Naive thymus-derived CD8-positive, alpha-beta T cell (primary cell): Measurements from ENCODE around the gene C14orf93. TPM values are rescaled to one million over a fixed set of nuclear protein-coding genes. Genes with fewer than 3 reads are reported as not detected.
"Not testable (repeated sequence)": the region's sequence is repeated elsewhere in the genome, so short reads cannot be mapped to it uniquely, and the experiment has no call there.

ENCODE experiments used
- ATAC-seq, 2 donors: fragments of 150-1000 bp; cut with Tn5 transposase in 1 of 2; sonication (Bioruptor Pico), chemical (Tn5 transposase) in 1 of 2; 1 replicate in 1 of 2; 2 replicates in 1 of 2; pipeline ENCODE4 v1.10.0; 2021; ENCODE audit warnings: mild to moderate bottlenecking in 2 of 2, moderate library complexity in 2 of 2
- POLR2A ChIA-PET: fragments of 350-600 bp; sonication (Branson Sonifier 250); formaldehyde crosslinking; loops from one replicate; lab custom pipeline; 2021; ENCODE audit warnings: antibody characterized with exemption; lab: Charles Lee
- DNase-seq, 10 donors: peaks; one replicate each; pipeline versions ENCODE4 v3.0.0 to v3.0.0-alpha.2; 2020 to 2022
- H3K27ac Mint-ChIP-seq, 10 donors: one replicate each; pipeline ENCODE4 v1.8.0; 2020 to 2022; ENCODE audit warnings: mild to moderate bottlenecking in 10 of 10, mixed read lengths in 10 of 10, moderate library complexity in 4 of 10, inconsistent platforms in 1 of 10
- H3K27me3 Mint-ChIP-seq, 5 donors: one replicate each; pipeline ENCODE4 v1.8.0; 2021 to 2022; ENCODE audit warnings: mixed read lengths in 5 of 5
- H3K36me3 Mint-ChIP-seq, 3 donors: one replicate each; pipeline ENCODE4 v1.8.0; 2020 to 2022; ENCODE audit warnings: mixed read lengths in 3 of 3, mild to moderate bottlenecking in 2 of 3, inconsistent platforms in 1 of 3
- H3K4me1 Mint-ChIP-seq, 4 donors: one replicate each; pipeline ENCODE4 v1.8.0; 2021 to 2022; ENCODE audit warnings: mixed read lengths in 4 of 4
- H3K4me3 Mint-ChIP-seq, 10 donors: one replicate each; pipeline ENCODE4 v1.8.0; 2020 to 2022; ENCODE audit warnings: mild to moderate bottlenecking in 10 of 10, mixed read lengths in 10 of 10, moderate library complexity in 6 of 10, inconsistent platforms in 1 of 10
- H3K9me3 Mint-ChIP-seq, 9 donors: one replicate each; pipeline ENCODE4 v1.8.0; 2020 to 2022; ENCODE audit warnings: mixed read lengths in 9 of 9, mild to moderate bottlenecking in 3 of 9, inconsistent platforms in 1 of 9, moderate library complexity in 1 of 9
- polyA plus RNA-seq, 3 donors: library from polyadenylated mRNA; unstranded; fragments of 300-500 nt; fragmentation: Illumina TruSeq; gene quantifications; one replicate each; pipeline ENCODE4 v1.2.3, GENCODE V29; 2021
- total RNA-seq, 8 experiments: library from RNA in 2 of 8; stranded (reverse) in 2 of 8; gene quantifications; one replicate each; pipeline ENCODE4 v1.2.3 and lab custom pipeline; 2021 to 2026

The C14orf93 gene
- total and polyA plus RNA-seq, 5 experiments from 2014 or later, result 5.6 to 17.3 (median 10.9) TPM

DNA sequence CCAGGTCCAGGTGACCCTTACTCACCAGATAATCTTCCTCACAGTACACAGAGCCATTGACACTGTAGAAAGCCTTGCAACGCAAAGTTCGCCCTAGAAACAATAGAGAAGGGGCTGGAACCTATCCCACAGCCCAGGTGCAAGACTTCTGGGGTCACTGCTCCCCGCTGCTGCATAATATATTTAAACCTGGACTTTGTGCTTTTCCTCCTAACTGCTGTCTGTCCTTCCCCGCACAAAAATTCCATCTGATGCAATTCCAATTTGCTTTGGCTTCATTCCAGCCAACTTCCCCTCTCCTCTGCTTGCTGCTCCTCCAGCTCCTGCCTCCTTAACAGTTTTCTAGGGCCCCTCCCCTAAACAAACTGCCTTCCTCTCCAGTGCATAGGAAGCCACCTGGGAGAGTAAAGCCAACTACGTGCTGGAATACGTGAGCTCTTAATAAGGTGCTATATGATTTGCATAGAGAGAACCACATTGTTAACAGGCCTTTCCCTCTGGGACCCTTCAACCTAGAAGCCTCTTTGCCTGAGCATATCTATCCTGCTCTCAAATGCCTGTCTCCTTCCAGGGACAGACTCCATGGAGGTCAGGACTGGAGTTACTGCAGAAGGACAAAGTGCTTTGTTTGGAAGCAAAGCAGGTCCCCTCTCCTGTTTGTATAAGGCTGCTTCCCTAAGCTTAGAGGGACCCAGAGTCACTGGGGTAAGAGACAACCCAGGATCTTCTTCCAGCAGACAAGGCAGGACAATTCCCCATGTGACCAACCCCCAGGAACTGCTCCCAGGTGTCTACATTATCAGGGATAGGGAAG is 33.1 kb downstream of the C14orf93 start:
- Mint-ChIP-seq H3K4me3 (peak overlapping the region in 1 of 10 donors; percentile 4), H3K27ac (peak overlapping the region in 3 of 10 donors; percentile 30 to 49 (median 41)), H3K27me3 (peaks cover 0 to 6% (median 0%) of the 10 kb centered on the region in 5 donors), H3K4me1 (peaks cover 3 to 9% (median 6%) of the 10 kb centered on the region in 4 donors), H3K36me3 (no peaks in the 10 kb centered on the region), H3K9me3 (no peaks in the 10 kb centered on the region)
- ATAC-seq (no peak), DNase-seq (no peak)
- POLR2A ChIA-PET, result interaction anchor here (1.1 to 1.2 kb wide), 2 partner anchors 30 to 85 kb away, joined by 3 read pairs; no protein-coding TSS in a partner anchor

DNA sequence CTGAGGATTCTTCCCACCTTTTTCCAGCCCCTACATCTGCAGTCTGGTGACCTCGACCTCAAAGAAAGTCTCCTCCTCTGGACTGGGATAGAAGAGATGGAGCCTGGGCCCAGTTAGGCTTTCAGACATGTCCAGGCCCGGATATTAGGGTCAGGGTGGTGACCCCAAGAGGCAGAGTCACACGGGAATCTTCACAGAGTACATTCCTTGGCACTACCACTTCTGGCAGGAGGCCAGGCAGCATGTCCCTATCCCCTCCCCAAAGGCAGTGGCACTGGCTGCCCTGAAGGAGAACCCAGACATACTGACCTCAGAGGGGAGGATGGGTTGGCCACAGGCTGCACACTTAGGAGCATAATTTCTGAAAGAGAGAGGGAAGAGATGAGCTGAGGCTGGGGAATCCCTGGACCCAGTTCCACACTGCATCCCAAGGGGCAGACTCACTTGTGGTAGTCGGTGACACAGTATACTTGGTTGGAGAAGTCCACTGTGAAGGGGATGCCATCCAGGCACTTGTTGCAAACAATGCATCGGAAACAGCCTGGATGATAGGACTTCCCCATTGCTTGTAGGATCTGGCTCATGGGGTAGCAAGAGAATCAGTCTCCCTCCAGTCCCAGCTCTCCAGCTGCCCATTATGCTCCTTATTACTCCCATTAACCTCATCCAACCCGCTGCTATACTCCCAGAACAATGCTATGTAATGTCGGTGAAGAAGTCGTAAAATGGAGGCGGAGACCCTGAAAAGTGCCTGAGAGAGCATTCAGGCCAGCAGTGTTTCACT is 35.2 kb downstream of the C14orf93 start:
- ATAC-seq, result no peak
- Mint-ChIP-seq H3K27ac (no peak overlapping the region), H3K4me3 (no peak overlapping the region), H3K36me3 (no peaks in the 10 kb centered on the region), H3K9me3 (no peaks in the 10 kb centered on the region), H3K4me1 (no peaks in the 10 kb centered on the region), H3K27me3 (peaks cover 0 to 2% (median 0%) of the 10 kb centered on the region in 5 donors)
- POLR2A ChIA-PET, result interaction anchor here (0.7 to 0.9 kb wide), 2 partner anchors 8 to 175 kb away, joined by 3 to 4 read pairs; partner anchors contain the start of gene AJUBA
- DNase-seq, result no peak

DNA sequence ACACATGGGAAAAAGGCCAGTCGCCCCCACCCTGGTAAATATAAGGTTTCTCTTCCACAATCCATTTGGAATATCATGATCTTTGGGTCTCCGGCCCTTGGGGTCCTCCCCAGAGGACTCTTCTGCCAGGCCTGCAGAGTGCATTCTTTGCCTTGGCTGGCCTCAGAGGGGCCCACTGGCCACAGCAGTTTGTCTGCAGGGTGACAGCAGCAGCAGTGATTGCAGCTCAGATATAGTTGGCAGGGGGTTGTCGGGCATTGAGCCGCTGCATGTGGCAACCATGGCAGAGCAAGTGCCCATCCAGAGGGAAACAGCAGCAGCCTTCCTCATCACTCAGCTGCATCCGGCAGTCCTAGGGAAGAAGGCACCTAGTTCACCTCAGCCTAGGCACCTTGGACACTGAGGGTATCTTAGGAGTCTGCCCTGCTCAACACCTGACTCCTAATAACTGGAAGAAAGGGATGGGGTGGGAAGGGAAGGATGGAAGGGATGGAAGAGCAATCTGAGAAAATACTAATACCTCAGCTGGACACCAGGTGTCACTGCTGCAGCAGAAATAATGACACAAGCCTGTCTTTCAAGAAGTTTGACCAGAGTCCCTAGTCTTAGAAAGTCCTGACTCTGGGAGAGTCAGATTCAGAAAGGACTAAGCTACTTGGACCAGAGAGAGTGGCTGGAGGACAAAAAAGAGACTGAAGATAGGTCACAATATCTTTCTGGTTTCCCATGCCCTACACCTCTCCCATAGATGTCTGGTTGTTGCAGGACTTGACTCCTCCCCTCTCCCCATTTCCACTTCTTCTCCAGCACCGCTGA is 36.5 kb downstream of the C14orf93 start:
- H3K36me3 Mint-ChIP-seq, result no peaks in the 10 kb centered on the region
- H3K4me3 Mint-ChIP-seq, result no peak overlapping the region
- H3K27me3 Mint-ChIP-seq, result peaks cover 0 to 2% (median 0%) of the 10 kb centered on the region in 5 donors
- ATAC-seq, result peak in 1 of 2 donors; percentile 56
- no peaks in the 10 kb centered on the region for H3K9me3 Mint-ChIP-seq
- DNase-seq, result peak in 6 of 10 donors; percentile 23 to 54 (median 46)
- POLR2A ChIA-PET, result interaction anchor here (1.6 to 2.5 kb wide), 3 partner anchors 9 to 84 kb away, joined by 5 to 12 read pairs (median 7); partner anchors contain the start of genes AJUBA and CDH24
- H3K4me1 Mint-ChIP-seq, result no peaks in the 10 kb centered on the region
- H3K27ac Mint-ChIP-seq, result peak overlapping the region in 1 of 10 donors; percentile 78

DNA sequence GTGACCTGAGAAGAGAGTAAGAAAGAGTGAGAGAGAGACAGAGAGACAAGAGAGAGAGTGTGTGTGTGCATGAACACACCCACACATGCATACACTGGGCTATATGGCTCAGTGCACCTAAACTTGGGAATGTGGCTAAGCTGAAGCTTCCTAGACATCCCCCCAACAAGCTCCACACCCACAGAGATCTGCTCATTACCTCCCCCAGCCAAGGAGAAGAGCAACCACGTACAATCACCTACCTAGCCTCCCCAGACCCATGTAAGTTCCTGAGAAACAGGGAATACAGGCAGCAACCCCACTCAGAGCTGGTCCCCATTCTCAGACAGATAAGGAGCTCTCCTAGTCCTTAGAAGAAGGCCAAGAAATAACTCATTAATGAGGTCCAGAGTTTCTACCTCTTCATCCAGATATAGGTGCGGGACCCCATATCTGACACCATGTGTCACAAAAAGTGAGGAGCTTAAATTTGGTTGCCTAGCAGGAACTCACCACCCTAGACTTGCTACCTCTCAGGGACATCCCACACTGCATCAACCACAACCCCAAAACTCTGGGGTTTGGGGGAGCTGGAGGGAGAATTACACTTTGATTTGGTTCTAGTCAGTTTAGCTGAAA is 37.5 kb downstream of the C14orf93 start:
- no peaks in the 10 kb centered on the region for H3K9me3 Mint-ChIP-seq
- H3K27me3 Mint-ChIP-seq, result peaks cover 0 to 2% (median 0%) of the 10 kb centered on the region in 5 donors
- POLR2A ChIA-PET, result interaction anchor here (0.6 to 2.5 kb wide), 6 partner anchors 10 to 118 kb away, joined by 3 to 12 read pairs (median 4); partner anchors contain the start of genes AJUBA and CDH24
- H3K27ac Mint-ChIP-seq, result no peak overlapping the region
- H3K4me3 Mint-ChIP-seq, result no peak overlapping the region
- DNase-seq, result no peak
- no peaks in the 10 kb centered on the region for H3K4me1 Mint-ChIP-seq
- H3K36me3 Mint-ChIP-seq, result no peaks in the 10 kb centered on the region
- no peak for ATAC-seq

DNA sequence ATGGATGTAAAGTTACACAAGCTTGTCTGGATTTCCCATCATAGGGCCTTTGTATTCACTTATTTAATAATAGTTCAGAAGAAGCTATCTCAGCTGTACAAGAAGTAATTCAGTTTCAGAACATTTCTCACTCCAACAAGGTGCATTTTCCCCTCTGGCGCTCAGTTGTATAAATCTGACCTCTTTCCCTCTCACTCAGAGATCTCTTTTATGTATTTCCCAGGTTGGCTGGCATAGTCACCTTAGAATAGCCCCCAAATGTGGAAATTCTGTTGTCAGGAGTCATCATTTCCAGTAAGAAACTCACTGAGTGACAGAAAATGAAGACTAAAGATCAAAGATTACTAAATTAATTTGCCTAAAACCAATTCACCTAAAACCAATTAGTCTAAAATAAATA is 38.8 kb downstream of the C14orf93 start:
- Mint-ChIP-seq H3K27ac (no peak overlapping the region), H3K9me3 (no peaks in the 10 kb centered on the region)
- POLR2A ChIA-PET, result interaction anchor here (0.7 kb wide), 1 partner anchor 213 kb away, joined by 7 read pairs; no protein-coding TSS in a partner anchor

DNA sequence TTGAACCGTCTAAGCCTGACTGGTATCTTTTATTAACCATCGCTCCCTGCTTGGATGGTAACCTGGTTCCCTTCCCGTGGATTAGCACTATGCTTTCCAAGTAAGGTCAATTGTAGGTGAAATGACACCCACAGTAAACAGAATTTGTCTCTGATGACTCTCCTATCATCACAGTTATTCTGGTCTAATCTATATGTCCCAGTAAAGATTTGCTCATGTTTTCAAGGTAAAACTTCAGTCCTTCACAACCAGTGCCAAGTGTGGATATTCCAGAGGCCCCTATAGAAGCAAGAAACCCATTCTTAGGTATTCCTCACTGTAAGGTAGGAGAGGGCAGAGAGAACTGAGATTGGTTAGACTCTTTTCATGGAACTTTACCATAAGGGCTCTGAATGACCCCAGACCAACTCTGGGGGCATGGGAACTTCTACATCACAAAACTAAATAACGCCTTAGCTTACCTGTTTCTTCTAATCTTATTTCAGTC is 43.1 kb downstream of the C14orf93 start:
- no peak for ATAC-seq
- Mint-ChIP-seq H3K4me3 (no peak overlapping the region), H3K4me1 (no peaks in the 10 kb centered on the region)

More for the DNA sequence above, 38.8 kb downstream of the C14orf93 start:
- H3K4me3 Mint-ChIP-seq, result no peak overlapping the region
- no peaks in the 10 kb centered on the region for H3K4me1 Mint-ChIP-seq
- no peaks in the 10 kb centered on the region for H3K36me3 Mint-ChIP-seq
- DNase-seq, result no peak
- peaks cover 0 to 2% (median 0%) of the 10 kb centered on the region in 5 donors for H3K27me3 Mint-ChIP-seq
- no peak for ATAC-seq

DNA sequence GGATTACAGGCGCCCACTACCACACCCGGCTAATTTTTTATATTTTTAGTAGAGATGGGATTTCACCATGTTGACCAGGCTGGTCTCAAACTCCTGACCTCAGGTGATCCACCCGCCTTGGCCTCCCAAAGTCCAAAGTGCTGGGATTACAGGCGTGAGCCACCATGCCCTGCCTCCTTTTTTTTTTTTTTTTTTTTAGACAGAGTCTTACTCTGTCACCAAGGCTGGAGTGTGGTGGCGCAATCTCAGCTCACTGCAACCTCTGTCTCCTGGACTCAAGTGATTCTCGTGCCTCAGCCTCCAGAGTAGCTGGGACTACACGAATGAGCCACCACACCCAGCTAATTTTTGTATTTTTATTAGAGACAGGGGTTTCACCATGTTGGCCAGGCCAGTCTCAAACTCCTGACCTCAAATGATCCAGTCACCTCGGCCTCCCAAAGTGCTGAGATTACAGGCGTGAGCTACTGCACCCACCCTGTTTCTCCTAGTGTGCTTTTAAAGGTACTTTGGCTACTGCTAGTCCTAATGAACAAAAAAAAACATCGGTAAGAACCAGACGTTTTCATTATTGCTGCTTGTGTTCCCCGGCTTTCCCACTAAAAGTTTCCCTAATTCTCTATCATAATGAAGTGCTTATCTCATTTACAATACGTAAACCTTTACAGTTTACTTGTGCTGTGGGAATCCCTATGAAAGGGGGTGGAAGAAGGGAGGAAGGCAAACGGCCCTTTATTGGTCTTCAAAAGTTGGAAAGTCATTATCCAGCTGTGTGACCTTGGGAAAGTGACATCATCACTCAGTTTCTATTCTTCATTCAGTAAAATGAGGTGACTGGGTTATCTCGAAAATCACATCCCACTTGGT is 43.8 kb downstream of the C14orf93 start:
- not testable (repeated sequence) for ATAC-seq, H3K9me3 Mint-ChIP-seq, H3K27me3 Mint-ChIP-seq, DNase-seq, H3K4me3 Mint-ChIP-seq, H3K36me3 Mint-ChIP-seq, H3K27ac Mint-ChIP-seq, H3K4me1 Mint-ChIP-seq
- POLR2A ChIA-PET, result interaction anchor here (0.7 kb wide), 2 partner anchors 18 to 445 kb away, joined by 3 to 4 read pairs; no protein-coding TSS in a partner anchor

More for the DNA sequence above, 43.1 kb downstream of the C14orf93 start:
- H3K9me3 Mint-ChIP-seq, result no peaks in the 10 kb centered on the region
- H3K36me3 Mint-ChIP-seq, result no peaks in the 10 kb centered on the region
- no peak for DNase-seq
- H3K27me3 Mint-ChIP-seq, result peaks cover 0 to 2% (median 0%) of the 10 kb centered on the region in 5 donors
- POLR2A ChIA-PET, result no interaction called here
- no peak overlapping the region for H3K27ac Mint-ChIP-seq

DNA sequence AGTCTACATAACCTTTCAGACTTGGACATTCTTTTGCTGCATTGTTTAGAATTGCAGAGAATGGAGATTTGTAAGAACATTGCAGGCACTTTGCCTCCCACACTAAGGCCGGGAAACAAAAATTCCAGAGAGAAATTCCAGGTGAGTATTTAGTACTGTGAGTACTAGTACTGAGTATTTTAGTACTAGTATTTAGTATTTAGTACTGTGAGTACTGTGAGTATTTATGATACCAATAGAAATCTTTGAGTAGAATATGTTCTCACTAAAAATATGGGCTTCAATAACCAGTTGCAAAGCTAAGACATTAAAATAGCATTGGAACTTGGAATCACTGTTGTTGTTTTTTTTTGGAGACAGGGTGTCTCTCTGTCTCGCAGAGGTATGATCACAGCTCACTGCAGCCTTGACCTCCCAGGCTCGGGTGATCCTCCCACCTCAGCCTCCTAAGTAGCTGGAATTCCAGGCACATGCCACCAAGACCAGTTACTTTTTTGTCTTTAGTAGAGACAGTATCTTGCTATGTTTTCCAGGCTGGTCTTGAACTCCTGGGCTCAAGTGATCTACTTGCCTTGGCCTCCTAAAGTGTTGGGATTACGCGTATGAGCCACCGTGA is 47.8 kb downstream of the C14orf93 start:
- no peaks in the 10 kb centered on the region for H3K36me3 Mint-ChIP-seq
- no peak overlapping the region for H3K27ac Mint-ChIP-seq
- no peak overlapping the region for H3K4me3 Mint-ChIP-seq
- POLR2A ChIA-PET, result no interaction called here
- DNase-seq (no peak), ATAC-seq (no peak)
- H3K4me1 Mint-ChIP-seq, result peaks cover 0 to 6% (median under 1%) of the 10 kb centered on the region in 4 donors
- no peaks in the 10 kb centered on the region for H3K9me3 Mint-ChIP-seq
- H3K27me3 Mint-ChIP-seq, result no peaks in the 10 kb centered on the region

DNA sequence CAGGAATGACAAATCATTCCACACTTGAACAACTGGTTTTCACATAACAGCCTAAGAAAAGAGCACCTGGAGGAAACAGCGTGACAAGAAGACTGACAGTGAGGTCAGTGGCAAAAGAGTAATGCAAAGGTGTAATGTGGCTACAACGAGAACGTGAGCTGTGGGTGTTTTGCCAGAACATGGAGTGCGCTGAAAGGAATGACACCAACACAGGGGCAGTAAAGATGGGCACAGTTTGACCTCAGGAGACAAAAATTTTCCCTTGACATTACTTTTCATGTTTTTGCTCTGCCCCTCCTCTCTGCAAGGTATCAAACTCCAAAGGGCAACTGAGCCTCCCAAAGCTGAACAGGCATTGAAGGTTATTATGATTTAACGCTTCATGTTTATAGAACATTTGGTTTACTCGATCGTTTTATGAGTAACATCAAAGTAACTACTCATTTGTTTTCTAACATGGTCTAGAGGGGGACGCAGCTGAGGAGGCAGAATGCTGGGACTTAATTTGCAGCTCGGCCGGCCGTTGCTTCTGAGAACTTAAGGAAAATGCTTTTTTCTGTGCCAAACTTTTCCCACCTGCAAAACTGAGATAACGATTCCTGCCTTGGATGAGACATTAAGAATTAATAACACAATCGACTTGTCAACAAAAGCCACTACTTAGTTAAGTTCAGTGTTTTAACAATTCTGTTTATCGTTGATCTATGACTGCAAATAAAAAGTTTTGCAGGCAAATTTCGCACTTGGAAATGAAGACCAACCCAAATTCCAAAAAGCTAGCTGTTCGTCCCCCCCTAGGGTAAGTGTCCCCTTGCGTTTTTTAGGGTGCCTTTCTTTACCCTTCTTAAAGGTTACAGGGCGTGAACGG is 54.0 kb downstream of the C14orf93 start:
- Mint-ChIP-seq H3K36me3 (peaks cover 0 to 20% (median 0%) of the 10 kb centered on the region in 3 donors), H3K27me3 (no peaks in the 10 kb centered on the region), H3K27ac (peak overlapping the region; percentile 79 to 96 (median 92)), H3K4me1 (peaks cover 12 to 21% (median 19%) of the 10 kb centered on the region in 4 donors), H3K9me3 (no peaks in the 10 kb centered on the region), H3K4me3 (peak overlapping the region; percentile 81 to 95 (median 92))
- ATAC-seq, result no peak
- POLR2A ChIA-PET, result interaction anchor here (0.6 to 3.8 kb wide), 14 partner anchors 9 to 386 kb away, joined by 3 to 14 read pairs (median 4); partner anchors contain the start of genes ACIN1, AJUBA, C14orf119 and OXA1L
- DNase-seq, result peak in 1 of 10 donors; percentile 5
